ENCODE results near the gene SLC25A19.

DNA sequence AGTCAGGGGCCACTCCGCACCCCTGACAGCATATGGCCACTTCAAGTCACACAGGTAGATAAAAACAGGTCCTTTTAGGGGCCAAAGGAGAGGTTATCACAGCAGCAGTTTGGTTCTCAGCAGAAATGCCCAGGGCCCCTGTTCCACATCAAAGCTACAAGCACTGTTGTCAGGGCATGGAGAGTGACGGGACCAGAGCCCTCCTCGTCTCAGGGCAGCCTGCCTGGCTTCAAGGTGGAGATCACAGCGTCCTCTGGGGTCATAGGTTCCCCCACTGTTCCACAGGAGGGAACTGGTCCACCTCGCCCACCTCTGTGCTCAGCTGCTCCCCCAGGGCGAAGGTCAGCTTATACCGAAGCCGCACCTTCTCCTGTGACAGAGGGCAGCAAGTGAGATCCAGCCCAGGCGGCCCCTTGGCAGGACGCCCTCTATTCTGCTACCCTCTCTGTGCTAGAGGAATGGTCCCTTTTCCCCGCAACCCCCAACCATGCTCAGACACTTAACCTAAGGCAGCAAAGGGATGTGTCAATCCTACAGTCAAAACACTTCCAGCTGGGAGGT, 51.1 kb downstream of the SLC25A19 start:
- no peak for TF ChIP-seq EZH2phosphoT487 (IDR thresholded peaks at IDR 0.05; ENCODE audit: unreplicated experiment)
- TF ChIP-seq, protein P1, sequence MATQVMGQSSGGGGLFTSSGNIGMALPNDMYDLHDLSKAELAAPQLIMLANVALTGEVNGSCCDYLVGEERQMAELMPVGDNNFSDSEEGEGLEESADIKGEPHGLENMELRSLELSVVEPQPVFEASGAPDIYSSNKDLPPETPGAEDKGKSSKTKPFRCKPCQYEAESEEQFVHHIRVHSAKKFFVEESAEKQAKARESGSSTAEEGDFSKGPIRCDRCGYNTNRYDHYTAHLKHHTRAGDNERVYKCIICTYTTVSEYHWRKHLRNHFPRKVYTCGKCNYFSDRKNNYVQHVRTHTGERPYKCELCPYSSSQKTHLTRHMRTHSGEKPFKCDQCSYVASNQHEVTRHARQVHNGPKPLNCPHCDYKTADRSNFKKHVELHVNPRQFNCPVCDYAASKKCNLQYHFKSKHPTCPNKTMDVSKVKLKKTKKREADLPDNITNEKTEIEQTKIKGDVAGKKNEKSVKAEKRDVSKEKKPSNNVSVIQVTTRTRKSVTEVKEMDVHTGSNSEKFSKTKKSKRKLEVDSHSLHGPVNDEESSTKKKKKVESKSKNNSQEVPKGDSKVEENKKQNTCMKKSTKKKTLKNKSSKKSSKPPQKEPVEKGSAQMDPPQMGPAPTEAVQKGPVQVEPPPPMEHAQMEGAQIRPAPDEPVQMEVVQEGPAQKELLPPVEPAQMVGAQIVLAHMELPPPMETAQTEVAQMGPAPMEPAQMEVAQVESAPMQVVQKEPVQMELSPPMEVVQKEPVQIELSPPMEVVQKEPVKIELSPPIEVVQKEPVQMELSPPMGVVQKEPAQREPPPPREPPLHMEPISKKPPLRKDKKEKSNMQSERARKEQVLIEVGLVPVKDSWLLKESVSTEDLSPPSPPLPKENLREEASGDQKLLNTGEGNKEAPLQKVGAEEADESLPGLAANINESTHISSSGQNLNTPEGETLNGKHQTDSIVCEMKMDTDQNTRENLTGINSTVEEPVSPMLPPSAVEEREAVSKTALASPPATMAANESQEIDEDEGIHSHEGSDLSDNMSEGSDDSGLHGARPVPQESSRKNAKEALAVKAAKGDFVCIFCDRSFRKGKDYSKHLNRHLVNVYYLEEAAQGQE (IDR thresholded peaks at IDR 0.05; ENCODE audit: unreplicated experiment): no peak
- TF ChIP-seq, protein P2, sequence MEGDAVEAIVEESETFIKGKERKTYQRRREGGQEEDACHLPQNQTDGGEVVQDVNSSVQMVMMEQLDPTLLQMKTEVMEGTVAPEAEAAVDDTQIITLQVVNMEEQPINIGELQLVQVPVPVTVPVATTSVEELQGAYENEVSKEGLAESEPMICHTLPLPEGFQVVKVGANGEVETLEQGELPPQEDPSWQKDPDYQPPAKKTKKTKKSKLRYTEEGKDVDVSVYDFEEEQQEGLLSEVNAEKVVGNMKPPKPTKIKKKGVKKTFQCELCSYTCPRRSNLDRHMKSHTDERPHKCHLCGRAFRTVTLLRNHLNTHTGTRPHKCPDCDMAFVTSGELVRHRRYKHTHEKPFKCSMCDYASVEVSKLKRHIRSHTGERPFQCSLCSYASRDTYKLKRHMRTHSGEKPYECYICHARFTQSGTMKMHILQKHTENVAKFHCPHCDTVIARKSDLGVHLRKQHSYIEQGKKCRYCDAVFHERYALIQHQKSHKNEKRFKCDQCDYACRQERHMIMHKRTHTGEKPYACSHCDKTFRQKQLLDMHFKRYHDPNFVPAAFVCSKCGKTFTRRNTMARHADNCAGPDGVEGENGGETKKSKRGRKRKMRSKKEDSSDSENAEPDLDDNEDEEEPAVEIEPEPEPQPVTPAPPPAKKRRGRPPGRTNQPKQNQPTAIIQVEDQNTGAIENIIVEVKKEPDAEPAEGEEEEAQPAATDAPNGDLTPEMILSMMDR (conservative IDR thresholded peaks at IDR 0.05; ENCODE audit: low read depth in 2 of 2): no peak
- no peak for TF ChIP-seq ZNF114 (CRISPR knock-in tag; IDR thresholded peaks at IDR 0.05)

Data from GM23338 (cell line).